ENCODE data around the gene NKPD1.
"Not testable (repeated sequence)": the region's sequence is repeated elsewhere in the genome, so short reads cannot be mapped to it uniquely, and the experiment has no call there.

The NKPD1 gene

DNA sequence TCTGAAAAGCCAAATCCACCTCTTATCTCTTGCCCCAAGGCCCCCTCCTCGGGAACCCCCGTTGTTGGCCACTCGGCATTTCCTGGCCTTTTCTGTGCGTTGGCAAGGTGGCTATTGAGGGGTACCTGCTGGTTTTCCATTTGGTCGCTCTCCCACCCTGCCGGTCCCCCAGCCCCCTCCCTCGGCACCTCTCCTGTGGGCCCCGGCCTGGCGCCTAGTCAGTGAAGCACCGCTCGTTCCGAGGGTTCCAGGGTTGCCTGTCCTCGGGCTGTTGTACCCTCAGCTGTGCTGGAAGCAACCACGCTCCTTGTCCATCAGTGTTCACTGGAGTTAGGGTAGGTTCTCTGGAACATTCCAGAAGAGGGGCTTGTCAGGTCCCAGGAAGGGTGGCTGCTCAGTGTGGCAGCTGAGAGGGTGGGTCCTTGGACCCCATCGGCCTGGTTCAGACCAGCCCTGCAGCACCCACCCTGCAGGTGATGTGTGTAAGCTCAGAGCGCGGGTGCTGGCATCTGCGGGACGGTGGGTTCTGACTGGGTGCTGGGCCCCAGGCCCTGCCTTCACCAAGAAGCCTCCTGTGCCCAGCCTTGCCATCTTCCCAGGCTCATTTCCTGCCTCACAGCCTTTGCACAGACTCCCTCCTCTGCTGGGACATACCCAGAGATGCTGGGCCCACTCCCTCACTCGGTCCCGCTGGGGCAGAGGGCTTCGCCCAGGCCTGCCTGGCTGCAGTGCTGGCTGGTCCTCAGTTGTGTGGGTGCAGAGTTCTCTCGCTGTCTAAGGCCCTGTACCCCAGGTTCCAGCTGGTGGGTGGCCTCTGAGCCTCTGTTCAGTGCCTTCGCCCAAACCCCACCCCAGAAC lies 21.3 kb downstream of the NKPD1 start:
- DNase-seq (ENCODE audit: low read depth), result no peak

DNA sequence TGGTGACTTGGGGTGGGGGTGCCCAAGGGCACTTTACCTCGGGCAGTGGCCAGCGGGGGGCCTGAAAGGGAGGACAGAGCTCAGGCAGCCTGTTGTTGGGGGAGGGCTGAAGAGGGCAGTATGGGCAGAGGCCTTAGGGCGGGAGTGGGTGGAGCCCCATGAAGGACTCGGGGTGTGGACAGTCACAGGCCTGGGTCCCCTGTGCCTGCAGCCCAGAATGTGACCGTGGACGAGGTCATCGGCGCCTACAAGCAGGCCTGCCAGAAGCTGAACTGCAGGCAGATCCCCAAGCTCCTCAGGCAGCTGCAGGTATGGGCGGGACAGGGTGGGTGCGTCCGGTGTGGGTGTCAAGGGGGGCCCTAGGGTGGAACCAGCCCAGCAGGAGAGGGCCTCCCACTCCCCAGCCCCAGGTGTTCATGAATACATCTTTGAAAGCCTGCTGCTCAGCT lies 22.5 kb downstream of the NKPD1 start:
- no peak for DNase-seq (ENCODE audit: low read depth)

DNA sequence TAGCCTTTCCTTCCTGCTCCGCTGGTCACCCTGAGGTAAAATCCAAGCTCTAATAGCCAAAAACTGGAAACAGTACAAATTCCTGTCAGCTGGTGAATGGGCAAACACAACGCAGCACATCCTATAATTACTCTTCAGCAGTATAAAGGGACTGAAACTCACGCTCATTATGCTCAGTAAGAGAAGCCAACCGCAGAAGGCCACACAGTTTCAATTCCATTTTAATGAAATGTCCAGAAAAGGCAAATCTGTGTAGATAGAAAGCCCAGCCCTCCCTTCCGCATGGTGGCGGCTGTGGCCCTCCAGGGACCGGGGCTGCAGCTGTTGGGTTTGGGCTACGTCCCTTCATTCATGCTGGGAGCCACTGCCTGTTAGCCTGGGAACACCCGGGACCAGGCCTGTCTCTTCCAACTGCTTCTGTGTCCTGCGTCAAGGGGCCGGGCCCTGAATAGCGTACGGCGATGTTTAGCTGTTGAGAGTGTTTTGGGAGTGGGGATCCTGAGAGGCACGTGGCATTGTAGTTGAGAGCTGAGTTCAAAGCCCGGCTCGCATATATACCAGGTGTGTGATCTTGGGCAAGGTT lies 23.5 kb downstream of the NKPD1 start:
- no peak for DNase-seq (ENCODE audit: low read depth)

DNA sequence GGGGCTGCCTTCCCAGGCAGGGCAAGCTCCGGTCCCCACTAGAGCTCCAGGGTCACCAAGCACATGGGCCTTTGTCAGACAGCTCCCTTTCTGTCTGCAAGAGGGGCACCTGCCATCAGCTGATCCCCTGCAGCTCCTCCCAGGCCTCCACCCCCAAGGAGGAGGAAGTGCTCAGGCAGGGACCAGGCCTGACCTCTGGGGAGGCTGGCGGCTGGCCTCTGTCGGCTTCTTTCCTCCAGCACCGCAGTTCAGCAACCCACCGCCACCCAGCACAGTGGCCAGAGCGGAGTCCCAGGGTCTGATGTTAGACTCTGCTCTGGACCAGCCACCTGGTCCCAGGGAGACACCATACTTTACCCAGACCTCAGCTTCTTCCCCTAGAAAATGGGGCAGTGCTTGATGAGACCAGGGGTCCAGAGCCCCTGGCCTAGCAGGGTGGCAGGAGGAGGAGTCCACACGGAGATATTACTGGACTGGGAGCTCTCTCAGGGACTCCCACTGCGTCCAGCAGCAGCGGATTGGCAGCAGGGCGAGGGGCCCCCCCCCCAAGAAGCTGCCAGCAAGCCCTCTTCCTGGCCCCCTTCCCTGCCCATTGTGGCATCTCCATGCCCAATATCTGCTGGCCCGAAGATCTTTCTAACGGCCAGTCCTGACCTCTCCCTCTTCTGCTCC lies 24.1 kb downstream of the NKPD1 start:
- DNase-seq (ENCODE audit: low read depth), result no peak

DNA sequence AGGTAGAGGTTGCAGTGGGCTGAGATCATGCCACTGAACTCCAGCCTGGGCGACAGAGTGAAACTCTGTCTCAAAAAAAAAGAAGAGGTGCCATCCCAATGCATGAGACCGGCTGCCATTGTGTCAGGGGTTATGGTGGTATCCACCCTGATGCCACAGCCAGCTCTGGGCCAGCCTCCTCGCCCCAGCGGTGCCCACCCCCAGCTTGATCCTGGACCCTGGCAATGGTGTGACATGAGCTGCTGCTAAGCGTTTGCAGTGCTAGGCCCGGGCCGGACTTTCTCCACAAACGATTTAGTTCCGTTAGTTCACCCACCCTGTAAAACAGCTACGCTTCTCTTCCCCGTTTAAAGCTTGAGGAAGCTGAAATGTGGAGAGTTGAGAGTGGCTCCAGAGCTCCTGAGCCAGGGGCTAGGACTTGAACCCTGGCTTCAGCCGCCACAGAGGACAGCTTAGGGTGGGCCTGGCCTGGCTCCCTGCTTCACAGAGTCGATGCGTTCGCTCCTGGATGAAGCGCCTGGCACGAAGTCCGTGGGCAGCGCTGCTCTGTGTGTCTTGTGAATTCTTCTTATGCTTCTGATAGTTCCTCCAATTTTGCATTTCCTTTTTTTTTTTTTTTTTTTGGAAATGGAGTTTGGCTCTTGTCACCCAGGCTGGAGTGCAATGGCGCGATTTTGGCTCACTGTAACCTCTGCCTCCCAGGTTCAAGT lies 25.5 kb downstream of the NKPD1 start:
- DNase-seq (ENCODE audit: low read depth), result no peak

DNA sequence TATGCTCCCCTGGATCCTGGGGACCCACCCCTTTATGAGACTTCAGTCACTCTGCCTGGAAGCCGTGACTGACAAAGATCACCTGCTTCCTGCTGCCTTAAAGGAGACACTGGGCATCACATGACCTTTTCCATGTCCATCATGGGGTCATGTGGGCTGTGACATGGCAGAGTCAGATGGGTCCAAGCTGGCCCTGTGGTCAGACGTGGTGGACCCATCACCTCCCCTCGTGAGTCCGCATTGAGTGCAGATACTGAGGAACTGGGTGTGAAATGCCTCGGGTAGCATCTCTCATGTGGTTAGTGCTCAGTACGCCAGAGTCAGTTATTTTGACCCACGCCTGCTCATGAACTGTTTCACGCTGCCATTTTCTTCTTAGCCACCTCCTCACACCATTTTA lies 27.1 kb downstream of the NKPD1 start:
- DNase-seq (ENCODE audit: low read depth), result no peak

DNA sequence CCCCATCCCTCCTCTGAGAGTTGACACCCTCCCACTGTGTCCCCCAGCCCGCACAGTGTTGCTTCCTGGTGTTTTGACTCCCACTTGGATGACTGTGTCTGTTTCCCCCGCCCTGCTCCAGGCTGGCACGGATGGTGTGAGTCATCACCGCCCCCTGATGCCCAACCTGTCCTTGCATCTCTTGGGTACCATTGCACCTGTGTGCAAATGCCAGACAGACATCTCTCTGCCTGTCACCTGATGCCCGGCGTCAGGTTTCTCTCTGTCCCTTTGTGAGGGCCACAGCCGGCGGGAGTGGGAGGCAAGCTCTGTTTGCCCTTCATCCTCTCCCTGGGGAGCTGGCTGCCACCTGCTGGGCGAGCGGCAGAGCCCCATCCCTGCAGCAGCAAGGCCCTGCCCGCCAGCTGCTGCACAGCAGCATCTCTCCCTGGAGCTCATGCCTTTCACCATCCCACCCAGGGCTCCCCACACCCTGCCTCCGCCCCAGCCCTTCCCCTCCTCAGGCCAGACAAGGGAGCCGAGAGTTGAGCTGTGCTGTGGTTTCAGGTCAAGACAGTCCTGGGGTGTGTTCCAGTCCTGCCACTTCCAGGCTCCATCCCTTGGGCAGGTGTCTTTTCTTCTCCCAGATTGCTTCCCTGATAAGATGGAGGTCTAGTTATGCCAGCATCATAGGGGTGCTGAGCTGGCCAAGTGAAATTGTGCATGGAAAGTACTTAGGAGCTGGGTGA lies 29.7 kb downstream of the NKPD1 start:
- no peak for DNase-seq (ENCODE audit: low read depth)

DNA sequence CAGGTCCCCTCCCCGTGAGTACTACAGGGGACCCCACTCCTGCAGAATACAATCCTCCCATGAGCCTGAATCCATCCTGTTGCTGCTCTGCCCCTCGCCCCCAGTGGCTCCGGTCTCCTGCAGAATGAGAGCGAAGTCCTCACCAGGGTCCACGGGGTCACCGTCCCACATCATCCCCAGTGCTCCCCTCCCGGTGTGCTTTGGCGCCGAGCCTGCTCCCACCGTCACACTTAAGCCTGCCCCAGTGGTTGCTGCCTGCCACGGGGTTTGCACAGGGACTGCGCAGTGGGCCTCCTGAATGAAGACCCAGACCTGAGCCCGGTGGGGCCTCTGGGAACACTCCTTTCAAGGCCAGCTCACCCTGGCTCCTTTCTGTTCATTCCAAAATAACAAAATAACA lies 30.5 kb downstream of the NKPD1 start:
- DNase-seq (ENCODE audit: low read depth), result no peak

DNA sequence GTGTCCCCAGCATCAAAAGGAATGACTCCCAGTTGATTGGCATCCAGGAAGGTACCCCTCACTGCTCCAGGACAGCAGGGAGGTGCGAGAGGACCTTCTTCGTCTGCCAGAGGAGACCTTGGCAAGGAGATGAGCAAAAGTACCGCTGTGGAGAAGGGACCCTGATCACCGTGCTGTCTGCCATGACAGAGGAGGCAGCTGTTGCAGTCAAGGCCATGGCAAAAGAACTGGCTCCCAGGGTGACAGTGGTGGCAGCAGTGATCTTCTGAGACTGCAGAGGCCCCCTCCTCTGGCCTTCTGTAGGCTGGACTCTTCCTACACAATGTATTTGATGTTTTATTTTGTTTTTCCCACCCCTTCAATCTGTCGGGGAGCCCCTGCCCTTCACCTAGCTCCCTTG lies 32.0 kb downstream of the NKPD1 start:
- no peak for DNase-seq (ENCODE audit: low read depth)

DNA sequence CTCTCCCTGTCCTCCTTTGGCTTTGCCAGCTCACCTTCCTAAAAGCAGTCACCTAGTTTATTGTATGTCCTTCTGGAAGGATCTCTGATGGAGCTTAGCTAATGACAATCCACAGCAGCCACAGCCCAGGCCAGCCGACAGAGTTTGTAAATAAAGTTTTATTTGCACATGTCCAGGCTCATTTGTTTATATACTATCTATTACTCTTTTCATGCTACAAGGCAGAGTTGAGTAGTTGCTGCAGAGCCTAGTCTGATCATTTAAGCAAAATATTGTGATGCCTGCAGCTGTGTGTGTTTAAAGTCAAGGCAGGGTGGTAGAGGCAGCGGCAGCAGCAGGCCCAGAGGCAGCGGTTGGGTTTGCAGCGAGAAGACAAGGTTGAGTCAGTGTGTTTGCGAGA lies 32.6 kb downstream of the NKPD1 start:
- DNase-seq (ENCODE audit: low read depth), result no peak

DNA sequence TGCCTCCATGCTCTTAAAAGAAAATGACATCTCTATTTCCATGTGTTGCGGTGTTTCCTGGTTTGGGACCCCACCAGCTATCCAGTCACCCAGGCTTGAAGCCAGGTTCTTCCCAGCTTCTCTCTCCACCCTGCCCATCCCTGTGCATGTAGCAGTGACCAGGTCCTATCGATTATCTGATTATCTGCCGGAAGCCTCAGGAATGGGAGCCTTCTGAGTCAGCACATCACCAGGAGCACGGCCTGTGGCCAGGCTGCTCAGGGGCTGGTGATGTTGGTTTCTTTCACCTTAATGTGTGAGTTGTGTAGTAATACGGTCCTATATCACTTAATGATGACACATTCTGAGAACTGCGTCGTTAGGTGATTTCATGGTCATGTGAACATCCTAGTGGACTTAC lies 34.1 kb downstream of the NKPD1 start:
- DNase-seq (ENCODE audit: low read depth), result no peak

DNA sequence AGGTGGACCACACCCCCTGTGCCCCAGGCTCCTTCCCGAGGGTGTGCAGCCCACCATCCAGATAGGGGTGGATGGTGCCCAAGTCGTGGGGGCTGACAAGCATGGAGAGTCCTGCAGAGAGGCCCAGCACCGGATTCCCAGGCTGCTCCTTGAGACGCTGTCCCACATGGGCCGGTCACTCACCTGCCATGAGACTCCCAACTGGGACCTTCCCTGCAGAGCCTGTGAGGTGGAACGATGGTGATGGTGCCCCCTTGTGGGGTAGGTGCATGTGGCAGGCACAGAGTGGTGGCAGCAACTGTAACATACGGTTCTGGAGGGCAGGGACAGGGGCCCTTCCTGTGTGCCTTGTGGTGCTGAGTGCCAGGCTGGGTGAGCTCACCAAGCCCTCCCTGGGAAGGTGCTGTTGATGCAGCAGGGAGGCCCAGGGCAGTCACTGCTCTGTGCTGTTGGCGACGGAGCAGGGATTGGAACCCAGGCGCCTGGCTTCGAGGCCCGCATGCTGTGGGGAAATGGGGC lies 34.7 kb downstream of the NKPD1 start:
- peak; percentile 68 for DNase-seq (ENCODE audit: low read depth)

DNA sequence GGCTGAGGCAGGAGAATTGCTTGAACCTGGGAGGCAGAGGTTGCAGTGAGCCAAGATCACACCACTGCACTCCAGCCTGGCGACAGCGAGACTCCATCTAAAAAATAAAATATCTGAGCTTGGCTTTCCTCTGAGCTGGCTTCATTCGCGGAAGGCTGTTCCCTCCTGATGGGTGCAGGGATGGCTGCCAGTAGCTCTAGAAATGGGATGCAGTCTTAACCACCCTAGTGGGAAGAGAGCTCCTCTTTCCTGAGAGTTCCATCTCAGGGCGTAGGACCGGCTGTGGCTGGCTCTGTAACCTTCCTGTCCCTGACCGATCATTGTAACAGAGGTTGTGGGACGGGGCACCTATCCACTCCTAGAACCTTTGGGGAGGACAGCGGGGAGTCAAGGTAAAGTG lies 35.4 kb downstream of the NKPD1 start:
- no peak for DNase-seq (ENCODE audit: low read depth)

DNA sequence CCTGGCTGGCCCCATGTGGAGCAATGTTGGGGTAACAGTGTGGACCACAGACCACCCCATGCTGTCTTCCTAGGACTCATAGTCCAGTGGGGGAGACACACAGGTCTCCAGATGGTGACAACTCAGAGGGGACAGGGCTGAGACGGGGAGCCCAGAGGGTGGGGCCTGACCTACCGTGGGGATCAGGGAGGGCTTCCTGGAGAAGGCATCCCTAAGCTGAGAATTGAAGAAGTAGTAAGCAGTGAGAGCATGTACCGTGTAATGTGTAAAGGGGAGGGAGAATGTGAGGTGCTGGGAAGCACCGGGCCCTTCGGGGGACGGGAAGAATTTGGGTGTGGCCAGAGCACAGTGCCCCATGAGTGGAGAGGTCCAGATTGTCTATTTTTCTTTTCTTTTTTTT lies 36.8 kb downstream of the NKPD1 start:
- no peak for DNase-seq (ENCODE audit: low read depth)

DNA sequence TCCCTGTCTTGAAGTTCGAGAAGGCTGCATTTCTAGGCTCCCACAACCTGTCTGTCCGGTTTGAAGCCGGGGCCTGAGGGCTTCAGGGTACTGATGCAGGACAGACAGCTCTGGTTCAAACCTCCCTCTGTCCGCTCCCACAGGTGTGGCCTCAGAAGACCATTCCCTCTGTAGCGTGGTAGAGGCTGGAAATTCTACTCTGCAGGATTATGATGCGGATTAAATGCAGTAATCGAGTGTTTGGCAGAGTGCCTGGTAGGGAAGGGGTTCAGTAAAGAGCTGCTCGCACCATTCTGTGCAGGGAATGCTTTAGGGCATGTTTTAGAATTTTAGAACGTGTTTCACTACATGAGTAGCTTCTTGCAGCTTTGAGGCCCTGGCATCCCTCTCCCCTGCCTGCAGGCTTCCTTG lies 37.3 kb downstream of the NKPD1 start:
- DNase-seq (ENCODE audit: low read depth), result no peak

DNA sequence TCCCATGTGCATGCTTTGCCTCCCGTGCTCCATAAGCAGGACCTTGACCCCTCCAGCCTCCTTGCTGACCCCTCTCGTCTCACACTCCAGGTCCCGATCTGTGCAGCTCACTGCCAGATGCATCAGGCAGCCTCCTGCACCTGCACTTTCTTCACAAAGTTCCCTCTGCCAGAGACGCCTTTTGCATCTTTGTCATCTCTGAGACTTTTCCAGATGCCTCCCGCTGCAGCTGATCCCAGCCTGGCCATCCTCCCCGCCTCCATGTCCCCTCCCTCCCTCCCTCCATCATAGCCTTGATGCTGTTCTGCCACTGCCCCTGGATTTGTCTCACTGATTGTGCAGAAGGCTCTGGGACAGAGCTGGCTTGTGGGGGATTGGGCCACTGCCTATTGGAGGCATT lies 38.0 kb downstream of the NKPD1 start:
- DNase-seq (ENCODE audit: low read depth), result no peak

DNA sequence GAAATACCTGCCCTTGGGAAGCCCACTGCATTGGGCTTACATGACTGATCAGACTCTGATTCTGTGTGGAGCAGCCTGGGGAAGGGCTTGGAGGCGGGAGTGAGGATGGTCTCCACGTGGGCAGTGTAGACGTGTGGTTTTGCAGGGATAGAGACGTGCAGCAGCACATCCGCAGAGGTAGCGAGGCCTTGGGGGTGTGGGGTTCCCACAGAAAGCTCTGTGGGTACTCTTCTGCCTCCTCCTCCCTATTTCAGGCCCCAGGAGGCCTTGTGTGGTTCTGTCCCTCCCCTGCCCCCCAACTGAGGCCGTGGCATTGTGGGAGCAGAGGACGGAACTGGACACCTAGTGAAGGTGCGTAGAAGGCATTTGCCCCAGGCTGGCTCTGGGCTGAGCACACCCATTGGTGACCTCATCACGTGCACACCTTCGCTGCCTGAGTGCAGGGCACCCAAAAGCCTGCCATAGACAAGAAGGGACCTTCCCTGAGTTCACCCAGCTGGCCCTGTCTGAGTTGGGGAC lies 38.9 kb downstream of the NKPD1 start:
- no peak for DNase-seq (ENCODE audit: low read depth)

DNA sequence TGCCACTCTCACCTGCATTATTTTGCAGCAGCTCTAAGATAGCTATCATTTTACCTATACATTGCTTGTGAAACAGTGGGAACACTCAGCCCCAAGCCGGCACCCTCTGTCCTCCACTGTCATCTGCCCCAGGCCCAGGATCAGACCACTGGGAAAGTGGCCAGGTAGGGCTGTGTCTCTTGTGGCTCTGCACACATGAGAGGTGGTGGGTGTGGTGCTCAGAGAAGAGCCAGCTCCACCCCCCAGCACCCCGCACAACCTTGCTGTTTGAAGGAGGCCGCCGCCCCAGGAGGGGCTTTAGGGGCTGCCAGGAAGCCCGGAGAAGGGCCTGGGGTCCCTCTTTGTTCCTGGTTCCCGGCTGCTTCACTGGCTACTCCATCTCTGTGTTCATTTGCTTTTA lies 41.2 kb downstream of the NKPD1 start:
- no peak for DNase-seq (ENCODE audit: low read depth)

DNA sequence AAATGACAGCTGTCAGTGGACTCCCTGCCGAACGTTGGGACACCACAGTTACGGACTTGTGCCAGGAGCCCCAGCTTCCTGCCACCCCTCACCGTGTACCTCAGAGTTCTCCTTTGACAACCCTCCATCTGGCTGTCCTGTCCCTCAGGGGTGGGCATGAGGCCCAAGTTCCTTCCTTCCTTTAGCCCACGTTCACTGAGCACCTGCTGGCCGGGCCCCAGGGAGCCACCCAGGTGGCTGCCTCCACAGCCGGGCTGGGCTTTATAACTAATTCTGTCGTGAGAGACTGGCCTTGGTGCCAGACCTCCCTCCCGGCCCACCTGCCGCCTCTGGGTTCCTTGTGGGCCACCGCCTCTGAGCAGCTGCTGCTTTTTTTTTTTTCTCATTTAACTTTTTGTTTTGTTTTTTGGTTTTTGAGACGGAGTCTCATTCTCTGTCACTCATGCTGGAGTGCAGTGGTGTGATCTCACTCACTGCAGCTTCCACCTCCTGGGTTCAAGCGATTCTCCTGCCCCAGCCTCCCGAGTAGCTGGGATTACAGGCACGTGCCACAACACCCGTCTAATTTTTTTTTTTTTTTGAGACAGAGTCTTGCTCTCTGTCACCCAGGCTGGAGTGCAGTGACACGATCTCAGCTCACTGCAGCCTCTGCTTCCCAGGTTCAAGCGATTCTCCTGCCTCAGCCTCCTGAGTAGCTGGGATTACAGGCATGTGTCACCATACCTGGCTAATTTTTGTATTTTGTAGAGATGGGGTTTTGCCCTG lies 42.0 kb downstream of the NKPD1 start:
- not testable (repeated sequence) for DNase-seq (ENCODE audit: low read depth)

DNA sequence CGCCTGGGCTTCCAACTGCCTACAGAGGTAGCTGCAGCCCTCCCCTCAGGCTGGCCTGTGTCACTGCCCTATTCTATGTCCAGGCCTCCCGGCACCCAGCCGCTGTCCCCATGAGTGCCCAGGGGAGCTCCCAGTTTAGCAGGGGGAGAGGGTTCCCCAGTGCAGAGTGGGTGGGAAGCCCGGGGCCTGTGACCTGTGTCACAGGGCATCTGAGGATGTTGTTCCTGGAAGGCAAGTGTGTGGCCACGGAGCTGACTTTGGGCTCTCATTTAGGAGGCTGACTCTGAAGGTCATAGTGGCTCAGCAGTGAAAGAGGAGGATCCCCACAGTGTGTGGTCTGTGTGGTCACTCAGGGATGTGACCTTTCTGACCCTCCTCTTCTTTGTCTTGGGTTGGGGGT lies 42.7 kb downstream of the NKPD1 start:
- no peak for DNase-seq (ENCODE audit: low read depth)

DNA sequence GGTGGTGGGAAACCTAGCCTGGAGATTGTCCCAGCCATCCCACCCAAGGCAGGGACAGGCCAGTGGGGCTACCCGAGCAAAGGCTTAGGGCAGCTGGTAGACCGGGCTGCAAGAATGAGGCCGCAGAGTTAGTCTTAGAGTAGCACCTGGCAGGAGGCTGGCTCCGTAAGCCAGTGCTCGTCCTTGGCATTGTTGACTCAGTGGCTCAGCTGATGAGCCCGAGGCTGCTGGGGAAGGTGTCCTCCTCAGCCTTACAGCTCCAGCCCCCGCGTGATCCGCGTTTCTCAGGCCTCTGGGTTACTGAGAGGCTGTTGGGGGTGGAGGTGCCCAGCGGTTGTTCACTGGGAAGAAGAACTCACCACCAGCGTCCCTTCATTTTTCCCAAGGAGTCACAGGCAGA lies 43.1 kb downstream of the NKPD1 start:
- no peak for DNase-seq (ENCODE audit: low read depth)
